CD4-positive, alpha-beta T cell treated with Interleukin-2 at 100 ng/mL for 4 hours (primary cell): ENCODE results near the gene ARSG.
A peak's percentile ranks its signal among the peaks of the same experiment; 100 is the strongest.

Source experiments
- DNase-seq: peaks from one replicate; pipeline ENCODE4 v3.0.0-alpha.2; 2020; ENCODE audit warnings: low spot score

The ARSG gene

GRCh38 chr17:68431045-68431608, 139.8 kb downstream of the ARSG start:
- no peak for DNase-seq

- peak; percentile 62 for DNase-seq
Observed at GRCh38 chr17:68431661-68432071, 140.4 kb downstream of the ARSG start.

GRCh38 chr17:68432086-68432864, 141.0 kb downstream of the ARSG start:
- DNase-seq: no peak

- DNase-seq: no peak
Observed at GRCh38 chr17:68433211-68433610, 141.9 kb downstream of the ARSG start.

- DNase-seq: no peak
Observed at GRCh38 chr17:68433911-68434508, 142.7 kb downstream of the ARSG start.

- no peak for DNase-seq
Observed at GRCh38 chr17:68435361-68435760, 144.1 kb downstream of the ARSG start.

- peak; percentile 90 for DNase-seq
Observed at GRCh38 chr17:68435876-68436842, 144.9 kb downstream of the ARSG start.

- peak; percentile 52 for DNase-seq
Observed at GRCh38 chr17:68437979-68438822, 146.9 kb downstream of the ARSG start.

GRCh38 chr17:68439656-68440290, 148.5 kb downstream of the ARSG start:
- no peak for DNase-seq

GRCh38 chr17:68440526-68440925, 149.2 kb downstream of the ARSG start:
- DNase-seq: no peak

GRCh38 chr17:68441070-68441770, 149.9 kb downstream of the ARSG start:
- no peak for DNase-seq

- no peak for DNase-seq
Observed at GRCh38 chr17:68443972-68444464, 152.7 kb downstream of the ARSG start.

GRCh38 chr17:68445671-68446070, 154.4 kb downstream of the ARSG start:
- DNase-seq: no peak

GRCh38 chr17:68446626-68447041, 155.3 kb downstream of the ARSG start:
- DNase-seq: no peak

- DNase-seq: no peak
Observed at GRCh38 chr17:68449021-68449739, 157.9 kb downstream of the ARSG start.

- no peak for DNase-seq
Observed at GRCh38 chr17:68450391-68450790, 159.1 kb downstream of the ARSG start.

- no peak for DNase-seq
Observed at GRCh38 chr17:68450801-68451200, 159.5 kb downstream of the ARSG start.

- DNase-seq: no peak
Observed at GRCh38 chr17:68451670-68452354, 160.5 kb downstream of the ARSG start.
